GM12872 (cell line): ENCODE data around the gene CBFB.

Experiments used
- CTCF ChIP-seq: IDR thresholded peaks from 3 replicates; pipeline ENCODE4 v1.5.1; 2011; ENCODE audit warnings: low read depth, mild to moderate bottlenecking, low read length, moderate library complexity; ENCODE audit not compliant: insufficient read depth

Gene CBFB

GRCh38 chr16:67039260-67040020 is 10.5 kb downstream of the CBFB start:
- no peak for TF ChIP-seq CTCF

- TF ChIP-seq CTCF, result no peak
These were observed 11.2 kb downstream of the CBFB start for GRCh38 chr16:67040166-67040565.

- TF ChIP-seq CTCF, result no peak
These were observed 12.0 kb downstream of the CBFB start for GRCh38 chr16:67040906-67041305.

- no peak for TF ChIP-seq CTCF
These were observed 14.5 kb downstream of the CBFB start for GRCh38 chr16:67043420-67043819.

- no peak for TF ChIP-seq CTCF
These were observed 21.8 kb downstream of the CBFB start for GRCh38 chr16:67050796-67051195.

GRCh38 chr16:67052399-67052798 is 23.4 kb downstream of the CBFB start:
- no peak for TF ChIP-seq CTCF

GRCh38 chr16:67053767-67054334 is 24.9 kb downstream of the CBFB start:
- TF ChIP-seq CTCF, result no peak
